ENCODE data around the gene NDUFA6. TPM values are rescaled to one million over a fixed set of nuclear protein-coding genes. Genes with fewer than 3 reads are reported as not detected.

The NDUFA6 gene
- total and polyA plus RNA-seq, 2 of the 13 experiments (the other 11 are each of a cell fraction or from before 2014, with no cell fraction given) = 68.5 to 87.8 TPM

DNA sequence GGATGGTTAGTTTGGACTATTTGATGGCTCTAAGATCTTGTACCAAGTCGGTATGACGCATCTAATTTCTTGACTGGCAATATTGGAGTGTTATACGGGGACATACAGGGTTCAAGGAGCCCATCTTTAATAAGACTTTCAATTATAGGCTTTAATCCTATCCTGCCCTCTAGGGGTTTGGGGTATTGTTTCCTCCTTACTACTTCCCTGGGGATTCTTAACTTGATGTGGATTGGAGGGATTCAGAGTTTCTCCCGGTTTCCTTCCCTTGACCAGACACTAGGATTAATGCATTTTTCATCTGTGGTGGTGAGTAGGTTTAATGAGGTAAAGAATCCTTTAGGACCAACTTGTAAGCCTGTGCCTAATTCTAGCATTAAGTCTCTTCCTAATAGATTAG lies 21.2 kb upstream of the NDUFA6 start (continued):
- TF ChIP-seq SNAPC4 (CRISPR knock-in tag; IDR thresholded peaks at IDR 0.05) (no peak), ZNF678 (CRISPR knock-in tag; IDR thresholded peaks at IDR 0.05) (no peak), HDAC6 (IDR thresholded peaks at IDR 0.05; ENCODE audit: low read depth, low read length) (no peak), ZNF441 (CRISPR knock-in tag; IDR thresholded peaks at IDR 0.05; ENCODE audit: borderline replicate concordance) (no peak), JUND (CRISPR knock-in tag; IDR thresholded peaks at IDR 0.05) (no peak), TRAFD1 (CRISPR knock-in tag; IDR thresholded peaks at IDR 0.05; ENCODE audit: borderline replicate concordance) (no peak), REPIN1 (CRISPR knock-in tag; IDR thresholded peaks at IDR 0.05; ENCODE audit: borderline replicate concordance, low read depth) (no peak), RBM22 (optimal IDR thresholded peaks at IDR 0.05; ENCODE audit: low read length) (no peak)
- TF ChIP-seq, protein P1, sequence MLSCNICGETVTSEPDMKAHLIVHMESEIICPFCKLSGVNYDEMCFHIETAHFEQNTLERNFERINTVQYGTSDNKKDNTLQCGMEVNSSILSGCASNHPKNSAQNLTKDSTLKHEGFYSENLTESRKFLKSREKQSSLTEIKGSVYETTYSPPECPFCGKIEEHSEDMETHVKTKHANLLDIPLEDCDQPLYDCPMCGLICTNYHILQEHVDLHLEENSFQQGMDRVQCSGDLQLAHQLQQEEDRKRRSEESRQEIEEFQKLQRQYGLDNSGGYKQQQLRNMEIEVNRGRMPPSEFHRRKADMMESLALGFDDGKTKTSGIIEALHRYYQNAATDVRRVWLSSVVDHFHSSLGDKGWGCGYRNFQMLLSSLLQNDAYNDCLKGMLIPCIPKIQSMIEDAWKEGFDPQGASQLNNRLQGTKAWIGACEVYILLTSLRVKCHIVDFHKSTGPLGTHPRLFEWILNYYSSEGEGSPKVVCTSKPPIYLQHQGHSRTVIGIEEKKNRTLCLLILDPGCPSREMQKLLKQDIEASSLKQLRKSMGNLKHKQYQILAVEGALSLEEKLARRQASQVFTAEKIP (CRISPR knock-in tag; IDR thresholded peaks at IDR 0.05; ENCODE audit: borderline replicate concordance) = no peak
- TF ChIP-seq, protein P2, sequence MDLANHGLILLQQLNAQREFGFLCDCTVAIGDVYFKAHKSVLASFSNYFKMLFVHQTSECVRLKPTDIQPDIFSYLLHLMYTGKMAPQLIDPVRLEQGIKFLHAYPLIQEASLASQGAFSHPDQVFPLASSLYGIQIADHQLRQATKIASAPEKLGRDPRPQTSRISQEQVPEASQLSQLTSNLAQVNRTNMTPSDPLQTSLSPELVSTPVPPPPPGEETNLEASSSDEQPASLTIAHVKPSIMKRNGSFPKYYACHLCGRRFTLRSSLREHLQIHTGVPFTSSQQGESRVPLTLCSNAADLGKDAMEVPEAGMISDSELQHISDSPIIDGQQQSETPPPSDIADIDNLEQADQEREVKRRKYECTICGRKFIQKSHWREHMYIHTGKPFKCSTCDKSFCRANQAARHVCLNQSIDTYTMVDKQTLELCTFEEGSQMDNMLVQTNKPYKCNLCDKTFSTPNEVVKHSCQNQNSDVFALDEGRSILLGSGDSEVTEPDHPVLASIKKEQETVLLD (CRISPR knock-in tag; IDR thresholded peaks at IDR 0.05; ENCODE audit: low read depth) = no peak

Measured in HepG2 (cell line).